Measurements from ENCODE around the gene IL7R. TPM values are rescaled to one million over a fixed set of nuclear protein-coding genes. Genes with fewer than 3 reads are reported as not detected.

IL7R gene
- total and polyA plus RNA-seq, 2 donors (not counting 3 experiments of a cell fraction or from before 2014, with no cell fraction given), result 1.0 to 1.2 TPM

DNA sequence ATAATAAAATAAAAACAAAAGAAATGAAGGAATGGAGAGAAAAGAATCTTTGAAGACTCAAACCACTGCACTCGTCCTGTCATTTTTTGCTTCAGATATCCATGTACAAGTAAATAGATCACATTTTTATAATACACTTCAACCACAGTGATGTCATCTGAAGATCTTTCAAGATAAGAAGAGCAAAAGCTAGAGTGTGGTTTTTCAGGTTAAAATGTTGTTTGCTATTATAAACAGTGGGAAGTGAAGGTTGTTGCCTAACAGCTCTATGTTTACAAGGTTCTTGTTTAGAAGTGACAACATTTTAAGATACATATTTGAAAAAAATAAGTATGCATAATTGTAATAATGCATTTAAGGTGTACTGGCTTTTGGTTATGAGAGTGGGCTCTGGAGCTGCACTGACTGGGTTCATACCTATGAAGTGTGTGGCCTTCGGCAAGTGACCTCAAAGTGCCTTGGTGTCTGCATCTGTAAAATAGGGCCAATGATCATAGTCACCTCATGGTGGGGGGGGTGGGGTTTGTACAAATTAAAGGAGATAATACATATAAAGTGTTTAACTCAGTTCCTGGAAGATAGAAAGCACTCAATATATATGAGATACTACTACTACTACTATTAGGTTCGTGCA lies 45.5 kb upstream of the IL7R start:
- Histone ChIP-seq H2AFZ (ENCODE audit: low read depth, low read length) (no peak overlapping the region), H3K9me3 (replicated peaks; ENCODE audit: control insufficient read depth, insufficient read depth, low read length) (no peaks in the 10 kb centered on the region), H3K4me2 (ENCODE audit: insufficient read depth, low read length) (no peak overlapping the region), H3K27me3 (ENCODE audit: control insufficient read depth in 2 of 2, insufficient read depth in 2 of 2, low read length in 2 of 2) (peaks cover 0 to 1% of the 10 kb centered on the region in 2 experiments), H3K9ac (replicated peaks; ENCODE audit: extremely low read depth, insufficient read depth, low read length) (no peak overlapping the region), H4K20me1 (replicated peaks; ENCODE audit: control insufficient read depth, extremely low read depth, insufficient read depth, low read length) (no peaks in the 10 kb centered on the region), H3K4me1 (ENCODE audit: control insufficient read depth, extremely low read depth, insufficient read depth, low read length) (no peaks in the 10 kb centered on the region), H3K4me3 (replicated peaks in 1 of 3; ENCODE audit: insufficient read depth in 1 of 3, low read depth in 1 of 3, low read length in 3 of 3) (no peak overlapping the region), H3K9me1 (replicated peaks; ENCODE audit: control insufficient read depth, extremely low read depth, insufficient read depth, low read length) (no peaks in the 10 kb centered on the region), H3K79me2 (ENCODE audit: control insufficient read depth, insufficient read depth, low read length) (no peaks in the 10 kb centered on the region), H3K36me3 (ENCODE audit: control insufficient read depth in 2 of 2, extremely low read depth in 1 of 2, insufficient read depth in 2 of 2, low read length in 2 of 2) (no peaks in the 10 kb centered on the region), H3K27ac (ENCODE audit: insufficient read depth, low read depth, low read length) (no peak overlapping the region)
- POLR2A ChIA-PET, result no interaction called here
- intact Hi-C loops (cut with micrococcal nuclease), result no loop called here
- DNase-seq (ENCODE audit: low read depth, low spot score) (no peak), FAIRE-seq (no peak)
- dilution Hi-C loops (cut with MboI; ENCODE audit: extremely low pct_ligation_motif_present, low sequenced_read_pairs), result no loop called here
- CTCF ChIA-PET, result no interaction called here
- TF ChIP-seq, protein P1, sequence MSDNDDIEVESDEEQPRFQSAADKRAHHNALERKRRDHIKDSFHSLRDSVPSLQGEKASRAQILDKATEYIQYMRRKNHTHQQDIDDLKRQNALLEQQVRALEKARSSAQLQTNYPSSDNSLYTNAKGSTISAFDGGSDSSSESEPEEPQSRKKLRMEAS (IDR thresholded peaks at IDR 0.05; ENCODE audit: insufficient read depth, insufficient read length), result no peak
- no peak for TF ChIP-seq POLR2AphosphoS5 (IDR thresholded peaks at IDR 0.05; ENCODE audit: insufficient read depth, low read depth, low read length)
- no peak for TF ChIP-seq POLR2A (IDR thresholded peaks at IDR 0.05; ENCODE audit: low read depth, low read length)
- TF ChIP-seq FOS (IDR thresholded peaks at IDR 0.05; ENCODE audit: borderline replicate concordance, insufficient read depth, low read length), result no peak
- TF ChIP-seq EZH2 (IDR thresholded peaks at IDR 0.05; ENCODE audit: borderline replicate concordance, low read depth, low read length, severe bottlenecking), result no peak
- TF ChIP-seq CTCF (IDR thresholded peaks at IDR 0.05; ENCODE audit: extremely low read depth in 1 of 2, insufficient read depth in 1 of 2, low read depth in 1 of 2, low read length in 2 of 2), result no peak
- TF ChIP-seq JUN (IDR thresholded peaks at IDR 0.05; ENCODE audit: borderline replicate concordance, insufficient read depth, insufficient read length, low read depth), result no peak
- no peak for TF ChIP-seq GATA2 (IDR thresholded peaks at IDR 0.05; ENCODE audit: insufficient read depth, insufficient read length, low read depth, low read length)
- TF ChIP-seq MYC (IDR thresholded peaks at IDR 0.05; ENCODE audit: low read depth, low read length), result no peak
- BruUV-seq (replicated peaks), result no TSS peak

Measured in endothelial cell of umbilical vein (primary cell).